Measurements from ENCODE around the gene LOXHD1.

Gene LOXHD1

GRCh38 chr18:46445522-46446313 lies 211.3 kb downstream of the LOXHD1 start:
- no peak for DNase-seq

- DNase-seq: no peak
Measured at GRCh38 chr18:46439037-46439436, 218.0 kb downstream of the LOXHD1 start.

- no peak for DNase-seq
Measured at GRCh38 chr18:46437061-46437460, 220.0 kb downstream of the LOXHD1 start.

- no peak for DNase-seq
Measured at GRCh38 chr18:46436621-46437020, 220.4 kb downstream of the LOXHD1 start.

- DNase-seq: no peak
Measured at GRCh38 chr18:46435031-46435430, 222.0 kb downstream of the LOXHD1 start.

- DNase-seq: no peak
Measured at GRCh38 chr18:46434629-46435028, 222.4 kb downstream of the LOXHD1 start.

- no peak for DNase-seq
Measured at GRCh38 chr18:46433121-46433826, 223.7 kb downstream of the LOXHD1 start.

- DNase-seq: no peak
Measured at GRCh38 chr18:46431522-46432171, 225.4 kb downstream of the LOXHD1 start.

GRCh38 chr18:46429649-46430224 lies 227.3 kb downstream of the LOXHD1 start:
- no peak for DNase-seq

- DNase-seq: no peak
Measured at GRCh38 chr18:46429130-46429529, 227.9 kb downstream of the LOXHD1 start.

GRCh38 chr18:46428368-46428767 lies 228.7 kb downstream of the LOXHD1 start:
- no peak for DNase-seq

GRCh38 chr18:46427216-46427995 lies 229.6 kb downstream of the LOXHD1 start:
- no peak for DNase-seq

All from central memory CD4-positive, alpha-beta T cell (primary cell).